Natural killer cell (primary cell): ENCODE data around the gene KLHL2. TPM values are rescaled to one million over a fixed set of nuclear protein-coding genes. Genes with fewer than 3 reads are reported as not detected.

Experiments
- ATAC-seq, 3 donors: fragments of 150-1000 bp in 2 of 3; fragments of 200-7000 bp in 1 of 3; cut with Tn5 transposase; 1 replicate in 1 of 3; 2 replicates in 2 of 3; pipeline ENCODE4 v1.10.0; 2021; ENCODE audit warnings: mild to moderate bottlenecking in 2 of 3, moderate library complexity in 2 of 3
- DNase-seq, 2 donors: peaks; one replicate each; pipeline versions ENCODE4 v3.0.0 to v3.0.0-alpha.2; 2013 to 2021; ENCODE audit warnings: mixed read lengths in 1 of 2
- H3K27ac ChIP-seq: one replicate; pipeline ENCODE4 v1.5.1; 2013; ENCODE audit warnings: mild to moderate bottlenecking, low read length
- H3K27me3 ChIP-seq: one replicate; pipeline ENCODE4 v1.6.1; 2013; ENCODE audit warnings: low read length; ENCODE audit not compliant: control insufficient read depth, insufficient read depth
- H3K36me3 ChIP-seq: one replicate; pipeline ENCODE4 v1.6.1; 2013; ENCODE audit warnings: low read length; ENCODE audit not compliant: control insufficient read depth, insufficient read depth
- H3K4me1 ChIP-seq: one replicate; pipeline ENCODE4 v1.6.1; 2013; ENCODE audit warnings: low read length; ENCODE audit not compliant: control insufficient read depth, insufficient read depth
- H3K4me3 ChIP-seq: one replicate; pipeline ENCODE4 v1.5.1; 2013; ENCODE audit warnings: low read length
- H3K9me3 ChIP-seq: one replicate; pipeline ENCODE4 v1.6.1; 2013; ENCODE audit warnings: low read length; ENCODE audit not compliant: control insufficient read depth, insufficient read depth
- H3K27ac Mint-ChIP-seq, 2 donors: one replicate each; pipeline ENCODE4 v1.8.0; 2022; ENCODE audit warnings: mild to moderate bottlenecking in 2 of 2, mixed read lengths in 2 of 2, moderate library complexity in 1 of 2
- H3K27me3 Mint-ChIP-seq, 2 donors: one replicate each; pipeline ENCODE4 v1.8.0; 2022; ENCODE audit warnings: low read depth in 2 of 2, mixed read lengths in 2 of 2
- H3K36me3 Mint-ChIP-seq: one replicate; pipeline ENCODE4 v1.8.0; 2022; ENCODE audit warnings: mixed read lengths
- H3K4me1 Mint-ChIP-seq, 2 donors: one replicate each; pipeline ENCODE4 v1.8.0; 2022; ENCODE audit warnings: mixed read lengths in 2 of 2
- H3K4me3 Mint-ChIP-seq: one replicate; pipeline ENCODE4 v1.8.0; 2022; ENCODE audit warnings: mild to moderate bottlenecking, moderate library complexity, mixed read lengths
- H3K9me3 Mint-ChIP-seq, 2 donors: one replicate each; pipeline ENCODE4 v1.8.0; 2022; ENCODE audit warnings: mixed read lengths in 2 of 2
- CTCF ChIP-seq: fragments of 200-600 bp; IDR thresholded peaks from one replicate; pipeline ENCODE4 v1.8.0; 2022; ENCODE audit warnings: antibody characterized with exemption
- WGBS: methylation state at CpG from one replicate; pipeline ENCODE4 v1.1.7; 2013; ENCODE audit warnings: missing lambda C conversion rate; ENCODE audit not compliant: insufficient coverage; 5-methylcytosine and 5-hydroxymethylcytosine counted together
- intact Hi-C: fragments of 100-400 bp; cut with micrococcal nuclease; formaldehyde crosslinking; loops from one replicate; pipeline ENCODE4 v1.14.2; 2022
- total RNA-seq, 4 donors: library from RNA; stranded (reverse); fragments of 120-200 nt in 1 of 4; gene quantifications; one replicate each; pipeline versions ENCODE4 v1.2.3 to v1.2.4, GENCODE V29; 2013 to 2022

Gene KLHL2
- total RNA-seq, 3 donors from 2014 or later (not counting 1 experiment from before 2014, with no cell fraction given) = 24.2 to 29.2 (median 25.2) TPM

- H3K4me1 Mint-ChIP-seq = no peaks in the 10 kb centered on the region
These were observed 162.2 kb downstream of the KLHL2 start for GRCh38 chr4:165369522-165369921.

GRCh38 chr4:165370530-165370929, 163.2 kb downstream of the KLHL2 start:
- no peaks in the 10 kb centered on the region for H3K4me1 Mint-ChIP-seq
- Histone ChIP-seq H3K4me3 (no peak overlapping the region), H3K27ac (no peak overlapping the region), H3K27me3 (peaks cover 8% of the 10 kb centered on the region), H3K4me1 (no peaks in the 10 kb centered on the region), H3K36me3 (no peaks in the 10 kb centered on the region), H3K9me3 (no peaks in the 10 kb centered on the region)
- peaks cover 0 to 10% of the 10 kb centered on the region in 2 donors for H3K9me3 Mint-ChIP-seq
- no CpG with 5 or more reads among the region's 1 CpG for WGBS
- H3K27ac Mint-ChIP-seq = no peak overlapping the region
- no peak overlapping the region for H3K4me3 Mint-ChIP-seq
- ATAC-seq (no peak), DNase-seq (no peak)
- no peaks in the 10 kb centered on the region for H3K36me3 Mint-ChIP-seq
- TF ChIP-seq CTCF = no peak
- intact Hi-C loops = no loop called here
- peaks cover 14 to 27% of the 10 kb centered on the region in 2 donors for H3K27me3 Mint-ChIP-seq

More at GRCh38 chr4:165369522-165369921, 162.2 kb downstream of the KLHL2 start:
- Mint-ChIP-seq H3K9me3 (peaks cover 0 to 9% of the 10 kb centered on the region in 2 donors), H3K27ac (no peak overlapping the region), H3K36me3 (no peaks in the 10 kb centered on the region), H3K27me3 (peaks cover 7 to 17% of the 10 kb centered on the region in 2 donors), H3K4me3 (no peak overlapping the region)
- no peak for TF ChIP-seq CTCF
- Histone ChIP-seq H3K27ac (no peak overlapping the region), H3K36me3 (no peaks in the 10 kb centered on the region), H3K9me3 (no peaks in the 10 kb centered on the region), H3K4me1 (no peaks in the 10 kb centered on the region), H3K4me3 (no peak overlapping the region), H3K27me3 (peaks cover 3% of the 10 kb centered on the region)
- 73% methylated on average over 5 of the region's 5 CpGs for WGBS
- intact Hi-C loops = no loop called here
- DNase-seq (no peak), ATAC-seq (no peak)

Other genes with a start within 250 kb of the KLHL2 start
- gene TRIM61, start 229.9 kb upstream of the KLHL2 start, total RNA-seq = 1 to 10 TPM; 1.1 to 2.0 (median 1.2) TPM
- not detected for gene TRIM60, start 175.6 kb upstream of the KLHL2 start, total RNA-seq
- not detected for gene TRIM75, start 153.7 kb upstream of the KLHL2 start, total RNA-seq
- gene TMEM192, start 94.7 kb upstream of the KLHL2 start, total RNA-seq = 10 to 100 TPM in 2 of 3 donors, 1 to 10 TPM in 1; 9.4 to 11.4 (median 11.0) TPM
- gene MSMO1, start 120.1 kb downstream of the KLHL2 start, total RNA-seq = 10 to 100 TPM; 22.5 to 27.7 (median 23.9) TPM
- not detected for gene CPE, start 171.4 kb downstream of the KLHL2 start, total RNA-seq